ENCODE results near the gene AVPR1B. TPM values are rescaled to one million over a fixed set of nuclear protein-coding genes. Genes with fewer than 3 reads are reported as not detected.

Gene AVPR1B
- total RNA-seq, 1 experiment from 2014 or later = 0.04 TPM

- no peaks in the 10 kb centered on the region for H3K9me3 ChIP-seq (replicated peaks)
- H3K27me3 ChIP-seq = no peaks in the 10 kb centered on the region
- no peaks in the 10 kb centered on the region for H3K36me3 ChIP-seq
- H3K4me3 ChIP-seq = no peak overlapping the region
- H3K4me1 ChIP-seq = no peaks in the 10 kb centered on the region
- DNase-seq = no peak
- H3K27ac ChIP-seq = no peak overlapping the region
Observed at GRCh38 chr1:206060844-206061243, 56.3 kb downstream of the AVPR1B start.

Other genes starting within 250 kb of the AVPR1B start
- 0.05 and 0.30 TPM in 2 replicates for gene SLC26A9, start 173.9 kb downstream of the AVPR1B start, total RNA-seq (2014; rRNA removed; shearing (Covaris generic))
- gene RAB7B, start 114.0 kb downstream of the AVPR1B start, total RNA-seq (2014; rRNA removed; shearing (Covaris generic)) = not detected in 2 replicates
- not detected in 2 replicates for gene CTSE, start 93.5 kb downstream of the AVPR1B start, total RNA-seq (2014; rRNA removed; shearing (Covaris generic))
- not detected in 2 replicates for gene RHEX, start 64.2 kb downstream of the AVPR1B start, total RNA-seq (2014; rRNA removed; shearing (Covaris generic))
- gene FAM72A, start 85.5 kb upstream of the AVPR1B start, total RNA-seq (2014; rRNA removed; shearing (Covaris generic)) = 17.9 and 18.4 TPM in 2 replicates
- 60.7 and 67.7 TPM in 2 replicates for gene SRGAP2, start 86.2 kb upstream of the AVPR1B start, total RNA-seq (2014; rRNA removed; shearing (Covaris generic))

Data from SJCRH30 (cell line).